H4 (cell line): ENCODE results near the gene CAMTA1. TPM values are rescaled to one million over a fixed set of nuclear protein-coding genes. Genes with fewer than 3 reads are reported as not detected.

Experiments
- DNase-seq: peaks from one replicate; pipeline ENCODE4 v3.0.0-alpha.2; 2015; ENCODE audit warnings: low spot score
- total RNA-seq: library from RNA; depleted of rRNA; stranded (reverse); fragments of >200 nt; shearing (Covaris generic); gene quantifications from 2 replicates; pipeline ENCODE4 v1.2.3, GENCODE V29; 2014

CAMTA1 gene
- total RNA-seq, 1 experiment from 2014 or later: 98.2 TPM

- DNase-seq: no peak
Observed at GRCh38 chr1:7229186-7229585, 443.9 kb downstream of the CAMTA1 start.

GRCh38 chr1:7229696-7230631, 444.7 kb downstream of the CAMTA1 start:
- DNase-seq: no peak

GRCh38 chr1:7232441-7233236, 447.4 kb downstream of the CAMTA1 start:
- DNase-seq: no peak

GRCh38 chr1:7233237-7233540, 447.9 kb downstream of the CAMTA1 start:
- DNase-seq: no peak

GRCh38 chr1:7233646-7234470, 448.6 kb downstream of the CAMTA1 start:
- DNase-seq: no peak

GRCh38 chr1:7234471-7234755, 449.2 kb downstream of the CAMTA1 start:
- no peak for DNase-seq

GRCh38 chr1:7235871-7236517, 450.7 kb downstream of the CAMTA1 start:
- no peak for DNase-seq

GRCh38 chr1:7236844-7237515, 451.7 kb downstream of the CAMTA1 start:
- no peak for DNase-seq

GRCh38 chr1:7247158-7247557, 461.9 kb downstream of the CAMTA1 start:
- no peak for DNase-seq

GRCh38 chr1:7247791-7248548, 462.7 kb downstream of the CAMTA1 start:
- no peak for DNase-seq

GRCh38 chr1:7248549-7249199, 463.4 kb downstream of the CAMTA1 start:
- no peak for DNase-seq

GRCh38 chr1:7249516-7249915, 464.3 kb downstream of the CAMTA1 start:
- DNase-seq: no peak

GRCh38 chr1:7250176-7250575, 464.9 kb downstream of the CAMTA1 start:
- no peak for DNase-seq

GRCh38 chr1:7250597-7251453, 465.6 kb downstream of the CAMTA1 start:
- no peak for DNase-seq

GRCh38 chr1:7251454-7251800, 466.2 kb downstream of the CAMTA1 start:
- no peak for DNase-seq

- DNase-seq: no peak
Observed at GRCh38 chr1:7252411-7253117, 467.3 kb downstream of the CAMTA1 start.

GRCh38 chr1:7253118-7253480, 467.8 kb downstream of the CAMTA1 start:
- DNase-seq: no peak

- no peak for DNase-seq
Observed at GRCh38 chr1:7253988-7254587, 468.8 kb downstream of the CAMTA1 start.
